Astrocyte of the spinal cord (primary cell): Measurements from ENCODE around the gene DUOXA1.
A peak's percentile ranks its signal among the peaks of the same experiment; 100 is the strongest.

Experiments used
- DNase-seq: peaks from one replicate; pipeline ENCODE4 v3.0.0; 2011; ENCODE audit warnings: low read depth, low spot score
- H3K4me3 ChIP-seq: 2 replicates; pipeline ENCODE4 v1.5.1; 2011; ENCODE audit warnings: low read depth, mild to moderate bottlenecking, low read length, moderate library complexity
- in situ Hi-C: cut with HindIII; loops from 2 replicates; pipeline ENCODE4 v1.10.0; 2017; ENCODE audit warnings: low sequenced_read_pairs
- TF ChIP-seq, protein P1 (sequence below): IDR thresholded peaks from 2 replicates; pipeline ENCODE4 v1.5.1; 2012; ENCODE audit warnings: low read depth, mild to moderate bottlenecking, low read length, inconsistent platforms

The DUOXA1 gene

GRCh38 chr15:45126535-45127158, 3.0 kb downstream of the DUOXA1 start:
- no peak overlapping the region for H3K4me3 ChIP-seq
- TF ChIP-seq, protein P1, sequence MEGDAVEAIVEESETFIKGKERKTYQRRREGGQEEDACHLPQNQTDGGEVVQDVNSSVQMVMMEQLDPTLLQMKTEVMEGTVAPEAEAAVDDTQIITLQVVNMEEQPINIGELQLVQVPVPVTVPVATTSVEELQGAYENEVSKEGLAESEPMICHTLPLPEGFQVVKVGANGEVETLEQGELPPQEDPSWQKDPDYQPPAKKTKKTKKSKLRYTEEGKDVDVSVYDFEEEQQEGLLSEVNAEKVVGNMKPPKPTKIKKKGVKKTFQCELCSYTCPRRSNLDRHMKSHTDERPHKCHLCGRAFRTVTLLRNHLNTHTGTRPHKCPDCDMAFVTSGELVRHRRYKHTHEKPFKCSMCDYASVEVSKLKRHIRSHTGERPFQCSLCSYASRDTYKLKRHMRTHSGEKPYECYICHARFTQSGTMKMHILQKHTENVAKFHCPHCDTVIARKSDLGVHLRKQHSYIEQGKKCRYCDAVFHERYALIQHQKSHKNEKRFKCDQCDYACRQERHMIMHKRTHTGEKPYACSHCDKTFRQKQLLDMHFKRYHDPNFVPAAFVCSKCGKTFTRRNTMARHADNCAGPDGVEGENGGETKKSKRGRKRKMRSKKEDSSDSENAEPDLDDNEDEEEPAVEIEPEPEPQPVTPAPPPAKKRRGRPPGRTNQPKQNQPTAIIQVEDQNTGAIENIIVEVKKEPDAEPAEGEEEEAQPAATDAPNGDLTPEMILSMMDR, result peak; percentile 64
- DNase-seq, result no peak
- in situ Hi-C loops, result no loop called here

DNA sequence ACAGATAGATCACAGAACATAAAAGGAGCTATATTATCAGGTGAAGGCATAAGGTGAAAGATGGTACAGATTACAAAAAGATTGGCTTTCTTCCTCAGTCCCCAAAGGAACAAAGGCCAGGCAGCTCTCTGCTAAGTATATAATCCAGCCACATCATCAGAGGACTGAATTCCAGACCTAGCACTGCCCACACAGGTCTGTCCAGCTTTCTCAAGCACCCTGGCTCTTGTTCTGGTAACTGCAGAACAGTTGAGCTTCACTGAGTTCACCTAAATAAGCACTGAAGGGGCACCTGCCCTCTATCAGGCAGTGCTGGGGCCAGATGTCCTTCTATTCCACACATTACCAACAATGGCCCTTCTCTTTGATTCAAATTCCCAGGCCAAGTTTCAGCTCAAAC, 6.3 kb downstream of the DUOXA1 start:
- TF ChIP-seq, protein P1, result no peak
- in situ Hi-C loops, result no loop called here
- no peak overlapping the region for H3K4me3 ChIP-seq
- DNase-seq, result no peak

DNA sequence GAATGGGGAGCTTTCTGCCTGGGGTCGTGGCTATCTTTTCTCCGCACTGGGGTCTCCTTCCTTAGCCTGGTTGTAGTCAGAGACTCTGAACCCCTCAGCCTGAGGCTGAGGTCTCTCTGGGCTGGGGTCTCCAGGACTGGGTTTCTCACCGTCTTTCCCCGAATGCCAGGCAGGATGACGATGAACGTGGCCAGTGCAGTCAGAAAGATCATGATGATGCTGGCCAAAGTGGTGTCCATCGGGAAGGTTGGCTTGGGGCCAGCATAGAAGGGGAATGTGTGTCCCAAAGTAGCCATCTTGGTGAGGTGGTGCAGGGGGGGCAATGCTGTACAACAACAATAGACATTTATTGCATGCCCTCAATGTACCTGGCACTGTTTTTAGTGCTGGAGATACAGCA, 7.0 kb downstream of the DUOXA1 start:
- no peak for DNase-seq
- H3K4me3 ChIP-seq, result no peak overlapping the region
- in situ Hi-C loops, result no loop called here
- TF ChIP-seq, protein P1, result no peak

GRCh38 chr15:45121706-45122417, 7.8 kb downstream of the DUOXA1 start:
- TF ChIP-seq, protein P1, result no peak
- peak; percentile 73 for DNase-seq
- in situ Hi-C loops, result no loop called here
- no peak overlapping the region for H3K4me3 ChIP-seq

GRCh38 chr15:45121020-45121419, 8.7 kb downstream of the DUOXA1 start:
- H3K4me3 ChIP-seq, result no peak overlapping the region
- TF ChIP-seq, protein P1, result no peak
- no peak for DNase-seq
- in situ Hi-C loops, result no loop called here

DNA sequence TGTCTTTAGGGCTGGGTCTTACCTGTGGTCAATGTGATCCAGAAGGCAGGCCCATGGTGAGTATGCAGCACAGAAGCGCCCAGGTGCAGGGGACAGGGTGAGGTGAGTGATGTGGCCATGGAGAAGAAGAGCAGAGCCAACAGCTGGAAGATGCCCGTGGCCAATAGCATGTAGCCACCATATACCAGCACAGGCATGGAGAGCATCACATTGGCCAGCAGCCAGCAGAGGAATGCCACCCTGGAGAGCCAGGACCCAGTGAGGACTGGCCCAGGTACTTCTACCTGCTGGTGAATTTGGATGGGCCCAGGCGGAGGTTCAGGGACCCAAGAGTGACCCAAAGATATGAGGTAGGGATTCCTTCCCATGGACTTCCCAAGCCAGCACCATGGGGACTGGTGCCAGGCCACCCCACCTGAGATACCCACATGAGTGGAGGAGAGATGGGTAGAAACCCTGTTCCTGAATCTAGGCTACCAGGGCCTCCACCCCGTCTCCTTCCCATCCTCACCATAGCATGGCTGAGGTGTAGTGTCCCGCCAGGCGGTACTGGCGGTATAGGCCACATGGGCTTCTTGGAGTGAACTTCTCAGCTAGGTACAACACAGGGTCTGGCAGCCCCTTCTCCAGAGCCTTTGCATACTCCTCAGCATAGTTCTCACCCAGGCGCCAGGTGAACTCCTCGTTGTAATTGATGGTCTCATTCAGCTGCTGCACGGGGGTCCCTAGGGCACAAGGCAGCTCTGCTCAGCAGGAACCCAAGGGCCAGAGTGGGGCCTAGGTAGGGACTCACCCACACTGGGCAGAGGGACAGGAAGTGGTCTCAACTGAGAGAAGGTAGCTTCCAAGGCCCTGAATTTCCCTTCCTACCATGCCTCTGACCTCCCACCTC, 9.4 kb downstream of the DUOXA1 start:
- TF ChIP-seq, protein P1, result no peak
- DNase-seq, result no peak
- H3K4me3 ChIP-seq, result no peak overlapping the region
- in situ Hi-C loops, result no loop called here
